HCT116 (cell line): Measurements from ENCODE around the gene MEF2B. TPM values are rescaled to one million over a fixed set of nuclear protein-coding genes. Genes with fewer than 3 reads are reported as not detected.

ENCODE experiments used
- ATAC-seq: fragments of 200-7000 bp; cut with Tn5 transposase; 2 replicates; pipeline ENCODE4 v1.9.1; 2020; ENCODE audit warnings: mild to moderate bottlenecking, moderate library complexity
- BruUV-seq: library from RNA; stranded (reverse); fragments of 400-500 nt; replicated peaks from 2 replicates; lab custom pipeline; 2021; lab: Mats Ljungman, UMichigan
- CTCF ChIA-PET: fragments of 300-600 bp; sonication (Branson Sonifier 250); formaldehyde crosslinking; loops from one replicate; lab custom pipeline; 2021; ENCODE audit warnings: antibody characterized with exemption; lab: Charles Lee
- POLR2A ChIA-PET: fragments of 300-600, 350-600 bp; sonication (Branson Sonifier 250); formaldehyde crosslinking; loops from one replicate; lab custom pipeline; 2021; ENCODE audit warnings: antibody characterized with exemption; lab: Charles Lee
- RAD21 ChIA-PET, 2 experiments: fragments of 300-600 bp; sonication (Branson Sonifier 250); formaldehyde crosslinking; loops; one replicate each; lab custom pipeline; 2023; ENCODE audit warnings: low total read pairs in 2 of 2; ENCODE audit not compliant: uncharacterized antibody in 2 of 2, unreplicated experiment in 2 of 2, low non-redundant PET in 1 of 2; lab: Charles Lee
- DNase-seq: peaks from one replicate; pipeline ENCODE4 v3.0.0-alpha.2; 2010; ENCODE audit warnings: low read depth, low spot score
- H2AFZ ChIP-seq: fragments of 200-600 bp; shearing (Covaris generic), sonication (generic); 2 replicates; pipeline ENCODE4 v1.6.1; 2017; ENCODE audit warnings: low read depth, mixed run types, mixed read lengths, antibody characterized with exemption, low read length; ENCODE audit not compliant: poor library complexity, severe bottlenecking
- H3K27ac ChIP-seq: 2 replicates; pipeline ENCODE4 v1.5.1; 2012; ENCODE audit warnings: low read depth, low read length
- H3K27me3 ChIP-seq: fragments of 200-600 bp; sonication (generic); 2 replicates; pipeline ENCODE4 v1.6.1; 2016; ENCODE audit warnings: mixed run types, low read length, mixed read lengths; ENCODE audit not compliant: insufficient read depth
- H3K36me3 ChIP-seq, 2 experiments: fragments of 200-500 bp in 1 of 2; fragments of 200-600 bp in 1 of 2; sonication (Bioruptor generic) in 1 of 2; sonication (generic) in 1 of 2; 2 replicates each; pipeline versions ENCODE4 v1.5.1 to v1.6.1; 2014 to 2016; ENCODE audit warnings: low read length in 2 of 2, inconsistent platforms in 1 of 2, mixed read lengths in 1 of 2, mixed run types in 1 of 2; ENCODE audit not compliant: insufficient read depth in 2 of 2, control insufficient read depth in 1 of 2
- H3K4me1 ChIP-seq, 2 experiments: fragments of 200-600 bp in 1 of 2; sonication (generic) in 1 of 2; 2 replicates each; pipeline versions ENCODE4 v1.5.1 to v1.6.1; 2012 to 2017; ENCODE audit warnings: low read length in 2 of 2, inconsistent platforms in 1 of 2, mild to moderate bottlenecking in 1 of 2, mixed read lengths in 1 of 2, mixed run types in 1 of 2, moderate library complexity in 1 of 2; ENCODE audit not compliant: insufficient read depth in 2 of 2, control insufficient read depth in 1 of 2
- H3K4me2 ChIP-seq: fragments of 200-600 bp; sonication (generic); 2 replicates; pipeline ENCODE4 v1.6.1; 2017; ENCODE audit warnings: mixed run types, low read length, mixed read lengths
- H3K4me3 ChIP-seq, 2 experiments: fragments of 200-600 bp in 1 of 2; sonication (generic) in 1 of 2; replicated peaks in 1 of 2; 2 replicates each; pipeline ENCODE4 v1.5.1; 2011 to 2016; ENCODE audit warnings: low read length in 2 of 2, control low read depth in 1 of 2, low read depth in 1 of 2, mild to moderate bottlenecking in 1 of 2, mixed read lengths in 1 of 2, mixed run types in 1 of 2
- H3K79me2 ChIP-seq: fragments of 200-600 bp; sonication (generic); 2 replicates; pipeline ENCODE4 v1.6.1; 2017; ENCODE audit warnings: mild to moderate bottlenecking, mixed run types, low read length, moderate library complexity, mixed read lengths; ENCODE audit not compliant: insufficient read depth
- H3K9ac ChIP-seq: fragments of 200-600 bp; sonication (generic); 2 replicates; pipeline ENCODE4 v1.6.1; 2016; ENCODE audit warnings: low read length, mixed read lengths
- H3K9me2 ChIP-seq: fragments of 200-600 bp; sonication (generic), shearing (Covaris generic); 2 replicates; pipeline ENCODE4 v1.6.1; 2017; ENCODE audit warnings: mixed run types, mild to moderate bottlenecking, moderate library complexity; ENCODE audit not compliant: insufficient read depth
- H3K9me3 ChIP-seq, 2 experiments: fragments of 200-500 bp in 1 of 2; fragments of 200-600 bp in 1 of 2; sonication (Bioruptor generic) in 1 of 2; sonication (generic) in 1 of 2; 2 replicates each; pipeline ENCODE4 v1.6.1; 2014 to 2017; ENCODE audit warnings: low read length in 2 of 2, mixed read lengths in 2 of 2, inconsistent platforms in 1 of 2, low read depth in 1 of 2, mild to moderate bottlenecking in 1 of 2, mixed run types in 1 of 2, moderate library complexity in 1 of 2; ENCODE audit not compliant: control insufficient read depth in 1 of 2, insufficient read depth in 1 of 2
- H4K20me1 ChIP-seq: fragments of 200-600 bp; sonication (generic), shearing (Covaris generic); 2 replicates; pipeline ENCODE4 v1.6.1; 2017; ENCODE audit warnings: mixed run types, mild to moderate bottlenecking, moderate library complexity; ENCODE audit not compliant: insufficient read depth
- FOSL1 ChIP-seq: IDR thresholded peaks from 2 replicates; pipeline ENCODE4 v1.6.1; 2012; ENCODE audit warnings: low read depth
- MAX ChIP-seq: IDR thresholded peaks from 2 replicates; pipeline ENCODE4 v1.6.1; 2012
- POLR2A ChIP-seq: IDR thresholded peaks from 2 replicates; pipeline ENCODE4 v1.7.0; 2011; ENCODE audit warnings: borderline replicate concordance; ENCODE audit not compliant: insufficient read depth, insufficient read length; ENCODE audit errors: extremely low read depth
- SIN3A ChIP-seq: IDR thresholded peaks from 2 replicates; pipeline ENCODE4 v1.6.1; 2012; ENCODE audit warnings: low read depth
- SP1 ChIP-seq: IDR thresholded peaks from 2 replicates; pipeline ENCODE4 v1.6.1; 2012; ENCODE audit warnings: low read depth
- TCF7L2 ChIP-seq: IDR thresholded peaks from 2 replicates; pipeline ENCODE4 v1.7.0; 2011; ENCODE audit warnings: borderline replicate concordance, inconsistent platforms; ENCODE audit not compliant: insufficient read depth, insufficient read length; ENCODE audit errors: extremely low read depth
- intact Hi-C: fragments of 100-400 bp; cut with micrococcal nuclease; formaldehyde crosslinking; loops from 2 replicates; pipeline ENCODE4 v1.10.0; 2022
- total RNA-seq: library from RNA; stranded (reverse); gene quantifications from one replicate; pipeline ENCODE4 v1.2.1, GENCODE V29; 2021; ENCODE audit not compliant: unreplicated experiment
- TF ChIP-seq, protein P1 (sequence below): IDR thresholded peaks from 2 replicates; pipeline ENCODE4 v1.6.1; 2012; ENCODE audit warnings: low read depth
- TF ChIP-seq, protein P2 (sequence below): IDR thresholded peaks from 2 replicates; pipeline ENCODE4 v1.6.1; 2012

MEF2B gene
- total RNA-seq, 1 experiment from 2014 or later, result 7.9 TPM

DNA sequence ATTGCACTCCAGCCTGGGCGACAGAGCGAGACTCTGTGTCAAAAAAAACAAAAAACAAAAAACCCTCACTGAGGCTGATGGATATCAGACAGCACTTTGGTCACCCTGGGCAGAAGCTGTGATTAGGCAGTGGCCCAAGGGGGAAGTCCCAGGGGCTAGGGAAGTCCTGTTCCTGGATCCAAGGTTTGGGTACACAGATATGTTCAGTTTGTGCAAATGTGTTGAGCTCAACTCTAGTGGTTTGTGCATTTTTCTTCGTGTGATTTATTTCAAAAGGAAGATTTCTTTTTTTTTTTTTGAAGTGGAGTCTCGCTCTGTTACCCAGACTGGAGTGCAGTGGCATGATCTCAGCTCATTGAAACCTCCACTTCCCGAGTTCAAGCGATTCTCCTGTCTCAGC lies 12.3 kb downstream of the MEF2B start (continued):
- TF ChIP-seq, protein P1, sequence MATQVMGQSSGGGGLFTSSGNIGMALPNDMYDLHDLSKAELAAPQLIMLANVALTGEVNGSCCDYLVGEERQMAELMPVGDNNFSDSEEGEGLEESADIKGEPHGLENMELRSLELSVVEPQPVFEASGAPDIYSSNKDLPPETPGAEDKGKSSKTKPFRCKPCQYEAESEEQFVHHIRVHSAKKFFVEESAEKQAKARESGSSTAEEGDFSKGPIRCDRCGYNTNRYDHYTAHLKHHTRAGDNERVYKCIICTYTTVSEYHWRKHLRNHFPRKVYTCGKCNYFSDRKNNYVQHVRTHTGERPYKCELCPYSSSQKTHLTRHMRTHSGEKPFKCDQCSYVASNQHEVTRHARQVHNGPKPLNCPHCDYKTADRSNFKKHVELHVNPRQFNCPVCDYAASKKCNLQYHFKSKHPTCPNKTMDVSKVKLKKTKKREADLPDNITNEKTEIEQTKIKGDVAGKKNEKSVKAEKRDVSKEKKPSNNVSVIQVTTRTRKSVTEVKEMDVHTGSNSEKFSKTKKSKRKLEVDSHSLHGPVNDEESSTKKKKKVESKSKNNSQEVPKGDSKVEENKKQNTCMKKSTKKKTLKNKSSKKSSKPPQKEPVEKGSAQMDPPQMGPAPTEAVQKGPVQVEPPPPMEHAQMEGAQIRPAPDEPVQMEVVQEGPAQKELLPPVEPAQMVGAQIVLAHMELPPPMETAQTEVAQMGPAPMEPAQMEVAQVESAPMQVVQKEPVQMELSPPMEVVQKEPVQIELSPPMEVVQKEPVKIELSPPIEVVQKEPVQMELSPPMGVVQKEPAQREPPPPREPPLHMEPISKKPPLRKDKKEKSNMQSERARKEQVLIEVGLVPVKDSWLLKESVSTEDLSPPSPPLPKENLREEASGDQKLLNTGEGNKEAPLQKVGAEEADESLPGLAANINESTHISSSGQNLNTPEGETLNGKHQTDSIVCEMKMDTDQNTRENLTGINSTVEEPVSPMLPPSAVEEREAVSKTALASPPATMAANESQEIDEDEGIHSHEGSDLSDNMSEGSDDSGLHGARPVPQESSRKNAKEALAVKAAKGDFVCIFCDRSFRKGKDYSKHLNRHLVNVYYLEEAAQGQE, result no peak
- TF ChIP-seq POLR2A (no peak), SP1 (no peak), MAX (no peak), TCF7L2 (no peak)

DNA sequence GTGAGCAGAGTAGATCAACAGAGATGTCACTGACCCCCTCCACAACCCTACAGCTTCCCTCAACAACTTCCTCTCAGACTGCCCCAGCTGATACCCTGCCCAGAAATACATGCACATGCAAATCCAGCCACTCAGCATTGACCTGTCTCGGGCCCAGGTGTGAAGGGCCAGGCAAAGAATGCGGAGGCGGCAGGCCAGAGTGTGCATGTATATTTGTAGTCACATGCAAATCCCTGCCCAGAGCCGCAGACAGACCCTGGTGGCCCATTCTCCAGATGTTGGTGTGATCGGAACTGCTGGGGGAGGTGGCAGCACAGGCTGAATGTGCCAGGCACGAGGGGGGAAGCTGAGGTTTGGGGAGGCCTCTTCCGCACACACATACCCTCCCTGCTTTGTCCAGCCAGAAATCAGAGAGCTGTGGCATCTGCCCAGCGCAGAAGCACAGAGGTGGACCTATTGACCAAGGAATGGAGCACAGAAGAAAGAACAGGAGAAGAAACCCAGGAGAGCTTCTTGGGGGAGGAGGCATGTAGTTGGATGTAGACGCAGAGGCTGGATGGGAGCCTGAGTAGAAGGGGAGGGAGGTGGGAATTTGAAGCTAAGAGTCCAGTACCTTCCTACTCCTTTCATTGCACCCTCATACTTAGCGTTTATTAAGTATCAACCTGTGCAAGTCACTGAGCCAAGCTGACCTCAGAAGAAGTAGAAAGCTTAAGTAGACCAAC lies 14.4 kb downstream of the MEF2B start:
- no peaks in the 10 kb centered on the region for H3K27me3 ChIP-seq
- ChIA-PET POLR2A (interaction anchor here (1.0 kb wide), 1 partner anchor 10 kb away, joined by 3 read pairs; no protein-coding TSS in a partner anchor), CTCF (interaction anchor here (1.2 kb wide), 1 partner anchor 10 kb away, joined by 3 read pairs; no protein-coding TSS in a partner anchor), RAD21 (no interaction called here)
- no TSS peak for BruUV-seq
- H3K36me3 ChIP-seq, result no peaks in the 10 kb centered on the region; a peak in 1 of 4 replicates
- no peak overlapping the region for H3K27ac ChIP-seq
- no peak overlapping the region for H3K9ac ChIP-seq
- TF ChIP-seq, protein P2, sequence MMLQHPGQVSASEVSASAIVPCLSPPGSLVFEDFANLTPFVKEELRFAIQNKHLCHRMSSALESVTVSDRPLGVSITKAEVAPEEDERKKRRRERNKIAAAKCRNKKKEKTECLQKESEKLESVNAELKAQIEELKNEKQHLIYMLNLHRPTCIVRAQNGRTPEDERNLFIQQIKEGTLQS, result no peak
- TF ChIP-seq SIN3A, result no peak
- TF ChIP-seq TCF7L2, result no peak
- no peak for TF ChIP-seq FOSL1
- TF ChIP-seq POLR2A, result no peak
- no peaks in the 10 kb centered on the region for H3K4me1 ChIP-seq
- no peaks in the 10 kb centered on the region for H3K9me2 ChIP-seq
- DNase-seq, result no peak
- H2AFZ ChIP-seq, result no peak overlapping the region
- no peak overlapping the region for H3K4me2 ChIP-seq
- no peak overlapping the region for H3K4me3 ChIP-seq
- H3K79me2 ChIP-seq, result no peaks in the 10 kb centered on the region
- H3K9me3 ChIP-seq, result no peaks in the 10 kb centered on the region
- ATAC-seq, result no peak
- intact Hi-C loops, result no loop called here
- no peaks in the 10 kb centered on the region for H4K20me1 ChIP-seq
